Lower lobe of right lung (tissue), 2 donors: ENCODE results near the gene RNASE13. TPM values are rescaled to one million over a fixed set of nuclear protein-coding genes. Genes with fewer than 3 reads are reported as not detected.

ENCODE experiments used
- ATAC-seq, 2 donors: fragments of 200-7000 bp; cut with Tn5 transposase; one replicate each; pipeline ENCODE4 v1.9.1; 2020 to 2022; ENCODE audit warnings: mild to moderate bottlenecking in 2 of 2, moderate library complexity in 2 of 2
- DNase-seq: peaks from one replicate; pipeline ENCODE4 v3.0.0-alpha.2; 2020
- H3K27ac ChIP-seq: fragments of 200-600 bp; one replicate; pipeline ENCODE4 v1.8.0; 2022
- H3K27me3 ChIP-seq: fragments of 200-600 bp; one replicate; pipeline ENCODE4 v1.8.0; 2022; ENCODE audit warnings: low read depth
- H3K36me3 ChIP-seq: fragments of 200-600 bp; one replicate; pipeline ENCODE4 v1.8.0; 2022; ENCODE audit warnings: mild to moderate bottlenecking
- H3K4me1 ChIP-seq: fragments of 200-600 bp; one replicate; pipeline ENCODE4 v1.8.0; 2022
- H3K4me3 ChIP-seq: fragments of 200-600 bp; one replicate; pipeline ENCODE4 v1.8.0; 2022; ENCODE audit warnings: mild to moderate bottlenecking
- H3K9me3 ChIP-seq: fragments of 200-600 bp; one replicate; pipeline ENCODE4 v1.8.0; 2022
- CTCF ChIP-seq: fragments of 200-600 bp; IDR thresholded peaks from one replicate; pipeline ENCODE4 v1.8.0; 2022; ENCODE audit warnings: antibody characterized with exemption, mild to moderate bottlenecking
- intact Hi-C: fragments of 100-400 bp; cut with DNase I; formaldehyde crosslinking; loops from one replicate; pipeline ENCODE4 v1.11.0; 2022
- total RNA-seq: library from RNA; stranded (reverse); fragmentation: NEBNext Ultra II Directional; extraction: Animal tissue kit (Norgen Biotek cat#: 25700); gene quantifications from one replicate; pipeline ENCODE4 v1.2.1, GENCODE V29; 2021
- donor health status: DM: no; HTN: yes; CAD: no; lungs with severe emphysema.

Gene RNASE13
- total RNA-seq, 1 donor from 2014 or later, result not detected

DNA sequence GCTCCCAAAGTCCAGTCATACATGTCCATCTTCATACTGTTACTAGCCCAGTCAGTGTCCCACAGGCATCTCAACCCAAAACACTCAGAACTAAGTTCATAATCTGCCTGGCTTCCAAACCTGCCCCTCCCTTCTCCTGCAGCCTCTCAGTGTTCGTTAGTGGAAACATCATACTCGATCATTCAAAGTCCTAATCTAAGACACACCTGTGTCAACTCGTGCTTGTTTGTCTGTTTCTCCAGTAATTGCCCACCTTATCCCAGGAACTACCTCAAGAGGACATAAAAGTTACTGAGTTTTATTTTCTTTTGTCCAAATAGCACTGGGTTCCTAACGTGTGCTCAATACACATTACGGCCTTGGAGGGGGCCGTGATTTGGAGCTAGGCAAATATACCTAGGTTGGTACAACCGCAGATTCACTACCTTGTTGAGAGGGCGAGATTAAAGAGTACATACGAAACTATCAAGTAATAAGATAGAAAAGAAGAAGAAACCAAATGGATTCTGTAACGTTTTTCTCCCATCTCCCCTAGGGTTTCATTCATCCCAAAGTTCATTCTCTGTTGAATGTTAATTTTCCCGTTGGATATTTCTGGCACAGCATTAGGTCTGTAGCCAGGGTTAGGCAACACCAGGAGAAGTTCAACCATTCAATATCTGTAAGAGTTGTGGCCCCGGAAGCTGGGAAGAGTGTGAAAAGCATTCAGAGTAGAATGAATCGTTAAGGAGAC is 26.2 kb upstream of the RNASE13 start:
- Histone ChIP-seq H3K4me1 (peaks cover 7% of the 10 kb centered on the region), H3K36me3 (no peaks in the 10 kb centered on the region), H3K4me3 (no peak overlapping the region), H3K9me3 (no peaks in the 10 kb centered on the region), H3K27me3 (no peaks in the 10 kb centered on the region), H3K27ac (no peak overlapping the region)
- ATAC-seq (no peak), DNase-seq (no peak)
- no peak for TF ChIP-seq CTCF
- intact Hi-C loops, result no loop called here

GRCh38 chr14:21059842-21060613 is 25.4 kb upstream of the RNASE13 start:
- Histone ChIP-seq H3K4me1 (peaks cover 7% of the 10 kb centered on the region), H3K36me3 (no peaks in the 10 kb centered on the region), H3K27ac (no peak overlapping the region), H3K9me3 (no peaks in the 10 kb centered on the region), H3K27me3 (no peaks in the 10 kb centered on the region), H3K4me3 (no peak overlapping the region)
- intact Hi-C loops, result no loop called here
- no peak for TF ChIP-seq CTCF
- ATAC-seq, result no peak
- DNase-seq, result no peak

DNA sequence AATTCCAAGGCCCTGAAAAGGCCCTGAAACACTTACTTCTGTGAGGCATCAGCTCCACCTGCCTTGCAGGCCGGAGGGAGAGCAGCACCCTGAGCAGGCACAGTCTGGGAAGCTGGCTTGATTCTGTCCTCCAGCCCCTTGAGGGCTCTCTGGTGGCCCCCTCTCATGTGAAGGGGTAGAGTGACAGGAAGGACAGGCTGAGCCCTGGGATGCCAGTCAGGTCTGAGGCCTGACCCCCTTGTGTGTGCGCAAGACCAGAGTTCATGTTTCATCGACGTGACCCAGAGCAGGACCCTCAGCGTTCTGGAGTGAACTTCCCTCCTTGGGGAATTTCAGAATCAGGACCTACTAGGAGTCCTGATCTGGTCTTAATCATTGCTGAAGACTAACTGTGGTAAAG is 24.3 kb upstream of the RNASE13 start:
- TF ChIP-seq CTCF, result no peak
- no peaks in the 10 kb centered on the region for H3K9me3 ChIP-seq
- no peaks in the 10 kb centered on the region for H3K36me3 ChIP-seq
- DNase-seq (no peak), ATAC-seq (no peak)
- intact Hi-C loops, result no loop called here
- H3K4me1 ChIP-seq, result peaks cover 7% of the 10 kb centered on the region
- no peak overlapping the region for H3K4me3 ChIP-seq
- H3K27ac ChIP-seq, result no peak overlapping the region
- no peaks in the 10 kb centered on the region for H3K27me3 ChIP-seq

- Histone ChIP-seq H3K4me3 (no peak within 1 kb of the TSS), H3K9me3 (no peaks in the 10 kb centered on the region), H3K27ac (no peak within 1 kb of the TSS), H3K27me3 (no peaks in the 10 kb centered on the region), H3K36me3 (no peaks in the 10 kb centered on the region), H3K4me1 (peaks cover 7% of the 10 kb centered on the region)
- intact Hi-C loops, result no loop called here
- ATAC-seq (no peak), DNase-seq (no peak)
- TF ChIP-seq CTCF, result no peak
These were observed 23.4 kb upstream of the RNASE13 start, which contains the start of gene RNASE8 for GRCh38 chr14:21057803-21058675. Gene RNASE8 (plus strand): TSS chr14:21057822. CDS start chr14:21057893, 71 bp downstream.

DNA sequence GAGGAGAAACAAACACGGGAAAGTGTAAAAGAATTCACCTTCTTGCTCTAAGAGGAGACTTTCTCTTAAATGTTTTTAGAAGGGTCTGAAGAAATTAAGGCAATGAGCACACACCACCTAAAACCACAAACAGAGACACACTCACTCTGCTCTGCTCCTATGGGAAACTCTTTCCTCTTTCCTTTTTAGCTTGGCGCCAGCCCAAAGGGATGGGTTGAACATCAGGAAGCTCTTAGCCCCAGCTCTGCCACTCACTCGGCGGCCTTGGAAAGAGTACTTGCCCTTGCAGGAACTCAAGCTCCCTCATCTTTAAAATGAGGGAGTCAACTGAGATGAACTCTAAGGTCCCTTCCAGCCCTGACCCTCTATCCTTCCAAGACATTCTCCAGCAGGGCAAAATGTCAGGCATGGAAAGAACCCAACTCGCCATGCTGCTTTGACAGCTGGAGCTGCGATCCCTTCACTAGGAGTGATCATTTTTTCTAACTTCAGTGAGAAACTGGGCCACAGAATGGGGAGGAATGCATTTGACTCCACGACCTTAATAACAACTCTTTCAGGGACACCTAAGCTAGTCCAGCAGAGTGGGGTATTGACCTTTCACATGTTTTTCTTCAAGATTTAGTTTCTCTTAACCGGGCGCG is 22.0 kb upstream of the RNASE13 start:
- no peak for DNase-seq
- H3K36me3 ChIP-seq, result no peaks in the 10 kb centered on the region
- no peaks in the 10 kb centered on the region for H3K27me3 ChIP-seq
- H3K9me3 ChIP-seq, result no peaks in the 10 kb centered on the region
- H3K4me3 ChIP-seq, result no peak overlapping the region
- intact Hi-C loops, result no loop called here
- no peak for TF ChIP-seq CTCF
- H3K27ac ChIP-seq, result no peak overlapping the region
- peaks cover 7% of the 10 kb centered on the region for H3K4me1 ChIP-seq
- no peak for ATAC-seq
